ENCODE data around the gene PCDHGB3. TPM values are rescaled to one million over a fixed set of nuclear protein-coding genes. Genes with fewer than 3 reads are reported as not detected.
"Not testable (repeated sequence)": the region's sequence is repeated elsewhere in the genome, so short reads cannot be mapped to it uniquely, and the experiment has no call there.

PCDHGB3 gene
- total RNA-seq, 2 donors from 2014 or later: 0.40 to 4.6 TPM

DNA sequence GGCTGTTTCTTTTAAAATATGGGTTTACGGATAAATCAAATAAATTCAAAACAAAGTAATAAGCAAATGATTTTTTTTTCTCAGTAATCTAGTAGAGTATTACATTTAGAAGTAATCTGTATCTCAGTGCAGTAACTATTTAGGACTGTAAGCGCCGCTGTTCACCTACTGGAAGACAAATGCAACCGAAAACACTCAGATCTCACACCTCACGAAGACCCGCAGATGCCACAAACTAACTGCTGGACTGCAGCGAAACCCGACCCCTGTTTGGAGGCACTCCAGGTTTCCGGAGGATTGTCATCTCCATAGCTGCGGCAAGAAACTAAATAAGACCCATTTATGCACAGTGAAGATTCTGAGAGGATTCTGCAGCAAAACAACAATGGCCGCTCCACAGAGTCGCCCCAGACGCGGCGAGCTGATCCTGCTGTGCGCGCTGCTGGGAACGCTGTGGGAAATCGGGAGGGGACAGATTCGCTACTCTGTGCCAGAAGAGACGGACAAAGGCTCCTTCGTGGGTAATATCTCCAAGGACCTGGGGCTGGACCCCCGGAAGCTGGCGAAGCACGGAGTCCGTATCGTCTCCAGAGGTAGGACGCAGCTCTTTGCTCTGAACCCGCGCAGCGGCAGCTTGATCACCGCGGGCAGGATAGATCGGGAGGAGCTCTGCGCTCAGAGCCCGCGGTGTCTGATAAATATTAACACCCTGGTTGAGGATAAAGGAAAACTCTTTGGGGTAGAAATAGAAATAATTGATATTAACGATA lies 22.6 kb downstream of the PCDHGB3 start, which contains the start of gene PCDHGA8:
TSS of gene PCDHGA8 (plus strand) at position 205 of the 770 bp plus-strand sequence. CDS start at position 386, 181 bp downstream.
- TF ChIP-seq, protein P1, sequence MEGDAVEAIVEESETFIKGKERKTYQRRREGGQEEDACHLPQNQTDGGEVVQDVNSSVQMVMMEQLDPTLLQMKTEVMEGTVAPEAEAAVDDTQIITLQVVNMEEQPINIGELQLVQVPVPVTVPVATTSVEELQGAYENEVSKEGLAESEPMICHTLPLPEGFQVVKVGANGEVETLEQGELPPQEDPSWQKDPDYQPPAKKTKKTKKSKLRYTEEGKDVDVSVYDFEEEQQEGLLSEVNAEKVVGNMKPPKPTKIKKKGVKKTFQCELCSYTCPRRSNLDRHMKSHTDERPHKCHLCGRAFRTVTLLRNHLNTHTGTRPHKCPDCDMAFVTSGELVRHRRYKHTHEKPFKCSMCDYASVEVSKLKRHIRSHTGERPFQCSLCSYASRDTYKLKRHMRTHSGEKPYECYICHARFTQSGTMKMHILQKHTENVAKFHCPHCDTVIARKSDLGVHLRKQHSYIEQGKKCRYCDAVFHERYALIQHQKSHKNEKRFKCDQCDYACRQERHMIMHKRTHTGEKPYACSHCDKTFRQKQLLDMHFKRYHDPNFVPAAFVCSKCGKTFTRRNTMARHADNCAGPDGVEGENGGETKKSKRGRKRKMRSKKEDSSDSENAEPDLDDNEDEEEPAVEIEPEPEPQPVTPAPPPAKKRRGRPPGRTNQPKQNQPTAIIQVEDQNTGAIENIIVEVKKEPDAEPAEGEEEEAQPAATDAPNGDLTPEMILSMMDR (conservative IDR thresholded peaks at IDR 0.05): no peak
- Histone ChIP-seq H3K9me3 (ENCODE audit: control insufficient read depth, low read length) (peaks cover 68% of the 10 kb centered on the region), H3K27ac (ENCODE audit: low read depth, low read length) (no peak within 1 kb of the TSS), H3K4me3 (ENCODE audit: low read length) (peak within 1 kb of the TSS; percentile 20), H3K4me1 (ENCODE audit: control insufficient read depth, insufficient read depth, low read length) (no peaks in the 10 kb centered on the region), H3K27me3 (ENCODE audit: control insufficient read depth, insufficient read depth, low read length, poor library complexity, severe bottlenecking) (no peaks in the 10 kb centered on the region), H3K36me3 (ENCODE audit: control insufficient read depth, insufficient read depth, low read length) (no peaks in the 10 kb centered on the region), H3K9ac (ENCODE audit: extremely low read depth, low read length, poor library complexity, severe bottlenecking) (no peak within 1 kb of the TSS)
- Mint-ChIP-seq H3K4me1 (no peaks in the 10 kb centered on the region), H3K27ac (no peak within 1 kb of the TSS), H3K36me3 (ENCODE audit: low read depth) (peaks cover 65% of the 10 kb centered on the region), H3K27me3 (ENCODE audit: insufficient read depth) (peaks cover 11% of the 10 kb centered on the region), H3K9me3 (peaks cover 89% of the 10 kb centered on the region), H3K4me3 (no peak within 1 kb of the TSS)
- no peak for DNase-seq
- 95 to 98% methylated on average over 28 to 38 of the region's 38 CpGs for WGBS, 2 experiments (ENCODE audit: insufficient coverage in 1 of 2, insufficient read length in 1 of 2)

DNA sequence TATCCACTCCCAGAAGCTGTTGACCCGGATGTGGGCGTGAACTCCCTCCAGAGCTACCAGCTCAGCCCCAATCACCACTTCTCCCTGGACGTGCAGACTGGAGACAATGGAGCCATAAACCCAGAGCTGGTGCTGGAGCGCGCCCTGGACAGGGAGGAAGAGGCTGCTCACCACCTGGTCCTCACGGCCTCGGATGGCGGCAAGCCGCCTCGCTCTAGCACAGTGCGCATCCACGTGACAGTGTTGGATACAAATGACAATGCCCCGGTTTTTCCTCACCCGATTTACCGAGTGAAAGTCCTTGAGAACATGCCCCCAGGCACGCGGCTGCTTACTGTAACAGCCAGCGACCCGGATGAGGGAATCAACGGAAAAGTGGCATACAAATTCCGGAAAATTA lies 23.2 kb downstream of the PCDHGB3 start:
- no peaks in the 10 kb centered on the region for H3K36me3 ChIP-seq (ENCODE audit: control insufficient read depth, insufficient read depth, low read length)
- no peak overlapping the region for H3K9ac ChIP-seq (ENCODE audit: extremely low read depth, low read length, poor library complexity, severe bottlenecking)
- peaks cover 63% of the 10 kb centered on the region for H3K36me3 Mint-ChIP-seq (ENCODE audit: low read depth)
- no peaks in the 10 kb centered on the region for H3K4me1 Mint-ChIP-seq
- peaks cover 66% of the 10 kb centered on the region for H3K9me3 ChIP-seq (ENCODE audit: control insufficient read depth, low read length)
- H3K27me3 Mint-ChIP-seq (ENCODE audit: insufficient read depth): peaks cover 9% of the 10 kb centered on the region
- DNase-seq: no peak
- no peak overlapping the region for H3K27ac Mint-ChIP-seq
- 94 to 97% methylated on average over 19 to 21 of the region's 21 CpGs for WGBS, 2 experiments (ENCODE audit: insufficient coverage in 1 of 2, insufficient read length in 1 of 2)
- no peak overlapping the region for H3K4me3 ChIP-seq (ENCODE audit: low read length)
- H3K27ac ChIP-seq (ENCODE audit: low read depth, low read length): no peak overlapping the region
- H3K4me3 Mint-ChIP-seq: no peak overlapping the region
- H3K9me3 Mint-ChIP-seq: peaks cover 89% of the 10 kb centered on the region
- H3K27me3 ChIP-seq (ENCODE audit: control insufficient read depth, insufficient read depth, low read length, poor library complexity, severe bottlenecking): no peaks in the 10 kb centered on the region
- TF ChIP-seq, protein P1 (conservative IDR thresholded peaks at IDR 0.05): no peak
- H3K4me1 ChIP-seq (ENCODE audit: control insufficient read depth, insufficient read depth, low read length): no peaks in the 10 kb centered on the region

DNA sequence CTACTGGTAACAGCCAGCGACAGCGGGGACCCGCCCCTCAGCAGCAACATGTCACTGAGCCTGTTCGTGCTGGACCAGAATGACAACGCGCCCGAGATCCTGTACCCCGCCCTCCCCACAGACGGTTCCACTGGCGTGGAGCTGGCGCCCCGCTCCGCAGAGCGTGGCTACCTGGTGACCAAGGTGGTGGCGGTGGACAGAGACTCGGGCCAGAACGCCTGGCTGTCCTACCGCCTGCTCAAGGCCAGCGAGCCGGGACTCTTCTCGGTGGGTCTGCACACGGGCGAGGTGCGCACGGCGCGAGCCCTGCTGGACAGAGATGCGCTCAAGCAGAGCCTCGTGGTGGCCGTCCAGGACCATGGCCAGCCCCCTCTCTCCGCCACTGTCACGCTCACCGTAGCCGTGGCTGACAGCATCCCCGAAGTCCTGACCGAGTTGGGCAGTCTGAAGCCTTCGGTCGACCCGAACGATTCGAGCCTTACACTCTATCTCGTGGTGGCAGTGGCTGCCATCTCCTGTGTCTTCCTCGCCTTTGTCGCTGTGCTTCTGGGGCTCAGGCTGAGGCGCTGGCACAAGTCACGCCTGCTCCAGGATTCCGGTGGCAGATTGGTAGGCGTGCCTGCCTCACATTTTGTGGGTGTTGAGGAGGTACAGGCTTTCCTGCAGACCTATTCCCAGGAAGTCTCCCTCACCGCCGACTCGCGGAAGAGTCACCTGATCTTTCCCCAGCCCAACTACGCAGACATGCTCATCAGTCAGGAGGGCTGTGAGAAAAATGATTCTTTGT lies 24.6 kb downstream of the PCDHGB3 start:
- H3K9ac ChIP-seq (ENCODE audit: extremely low read depth, low read length, poor library complexity, severe bottlenecking); H3K27ac Mint-ChIP-seq; H3K36me3 ChIP-seq (ENCODE audit: control insufficient read depth, insufficient read depth, low read length); H3K27me3 Mint-ChIP-seq (ENCODE audit: insufficient read depth); H3K27ac ChIP-seq (ENCODE audit: low read depth, low read length); H3K4me1 Mint-ChIP-seq; DNase-seq; H3K27me3 ChIP-seq (ENCODE audit: control insufficient read depth, insufficient read depth, low read length, poor library complexity, severe bottlenecking); H3K4me3 ChIP-seq (ENCODE audit: low read length); H3K4me1 ChIP-seq (ENCODE audit: control insufficient read depth, insufficient read depth, low read length); H3K4me3 Mint-ChIP-seq: not testable (repeated sequence)
- 92 to 98% methylated on average over 24 to 41 of the region's 53 CpGs for WGBS, 2 experiments (ENCODE audit: insufficient coverage in 1 of 2, insufficient read length in 1 of 2)
- Mint-ChIP-seq H3K36me3 (ENCODE audit: low read depth) (peaks cover 60% of the 10 kb centered on the region), H3K9me3 (peaks cover 89% of the 10 kb centered on the region)
- peaks cover 71% of the 10 kb centered on the region for H3K9me3 ChIP-seq (ENCODE audit: control insufficient read depth, low read length)
